IPS DF 6.9 (cell line): Measurements from ENCODE around the gene REL.

Experiments
- DNase-seq: peaks from one replicate; pipeline ENCODE4 v3.0.0-alpha.2; 2013; ENCODE audit warnings: low read depth, low spot score
- H3K27ac ChIP-seq: one replicate; pipeline ENCODE4 v1.5.1; 2013; ENCODE audit warnings: low read length, control low read depth
- H3K27me3 ChIP-seq: 2 replicates; pipeline ENCODE4 v1.6.1; 2013; ENCODE audit warnings: mild to moderate bottlenecking, low read length; ENCODE audit not compliant: control insufficient read depth, insufficient read depth
- H3K36me3 ChIP-seq: 2 replicates; pipeline ENCODE4 v1.6.1; 2013; ENCODE audit warnings: low read length; ENCODE audit not compliant: control insufficient read depth, insufficient read depth
- H3K4me1 ChIP-seq: 2 replicates; pipeline ENCODE4 v1.6.1; 2013; ENCODE audit warnings: low read length; ENCODE audit not compliant: control insufficient read depth, insufficient read depth
- H3K4me3 ChIP-seq: 2 replicates; pipeline ENCODE4 v1.5.1; 2013; ENCODE audit warnings: mild to moderate bottlenecking, low read length
- H3K9me3 ChIP-seq: 2 replicates; pipeline ENCODE4 v1.6.1; 2013; ENCODE audit warnings: low read length, inconsistent platforms; ENCODE audit not compliant: control insufficient read depth, insufficient read depth
- WGBS: extraction: QIAGEN DNeasy Blood & Tissue Kit; methylation state at CpG from one replicate; pipeline ENCODE4 v1.1.7; 2013; ENCODE audit warnings: mixed read lengths, missing lambda C conversion rate; ENCODE audit not compliant: insufficient read length, insufficient coverage; 5-methylcytosine and 5-hydroxymethylcytosine counted together

The REL gene

DNA sequence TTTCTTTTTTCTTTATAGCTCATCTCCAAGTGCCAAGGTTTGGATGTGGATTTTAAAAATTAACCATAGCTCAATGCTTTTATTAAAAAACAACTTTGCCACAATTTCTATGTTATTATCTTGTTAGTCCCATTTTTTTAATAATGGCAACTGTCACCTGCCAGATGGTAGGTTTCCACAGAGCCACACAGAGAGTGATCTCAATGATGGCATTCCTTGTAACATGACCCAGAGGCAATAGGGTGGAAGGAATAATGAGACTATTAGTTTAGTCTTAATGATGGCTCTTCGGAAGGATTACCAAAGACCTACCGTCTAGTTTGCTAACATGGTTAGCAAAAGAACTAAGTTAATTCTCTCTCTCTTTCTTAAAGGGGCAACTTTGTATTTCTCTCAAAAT is 64.0 kb downstream of the REL start:
- DNase-seq = no peak
- Histone ChIP-seq H3K27me3 (no peaks in the 10 kb centered on the region), H3K36me3 (no peaks in the 10 kb centered on the region), H3K4me3 (no peak overlapping the region), H3K9me3 (no peaks in the 10 kb centered on the region), H3K27ac (no peak overlapping the region), H3K4me1 (0 out of 2 replicates have a peak, but pooled peaks cover 1% of the 10 kb centered on the region)
- no CpG with 5 or more reads among the region's 2 CpGs for WGBS

GRCh38 chr2:60947056-60947455 is 65.7 kb downstream of the REL start:
- DNase-seq = no peak
- Histone ChIP-seq H3K27ac (no peak overlapping the region), H3K4me1 (0 out of 2 replicates have a peak, but pooled peaks cover 1% of the 10 kb centered on the region), H3K36me3 (no peaks in the 10 kb centered on the region), H3K27me3 (no peaks in the 10 kb centered on the region), H3K4me3 (no peak overlapping the region), H3K9me3 (no peaks in the 10 kb centered on the region)
- no CpG with 5 or more reads among the region's 4 CpGs for WGBS

- H3K4me1 ChIP-seq = 0 out of 2 replicates have a peak, but pooled peaks cover 1% of the 10 kb centered on the region
- WGBS = no CpG with 5 or more reads among the region's 8 CpGs
- no peak overlapping the region for H3K4me3 ChIP-seq
- H3K36me3 ChIP-seq = no peaks in the 10 kb centered on the region
- DNase-seq = no peak
- H3K27ac ChIP-seq = no peak overlapping the region
- H3K9me3 ChIP-seq = no peaks in the 10 kb centered on the region
- H3K27me3 ChIP-seq = no peaks in the 10 kb centered on the region
Measured at GRCh38 chr2:60948161-60948560, 66.8 kb downstream of the REL start.

GRCh38 chr2:60948926-60949579 is 67.7 kb downstream of the REL start:
- no peak overlapping the region for H3K27ac ChIP-seq
- no peaks in the 10 kb centered on the region for H3K27me3 ChIP-seq
- 0 out of 2 replicates have a peak, but pooled peaks cover 1% of the 10 kb centered on the region for H3K4me1 ChIP-seq
- no CpG with 5 or more reads among the region's 6 CpGs for WGBS
- no peak for DNase-seq
- no peak overlapping the region for H3K4me3 ChIP-seq
- no peaks in the 10 kb centered on the region for H3K9me3 ChIP-seq
- H3K36me3 ChIP-seq = no peaks in the 10 kb centered on the region

DNA sequence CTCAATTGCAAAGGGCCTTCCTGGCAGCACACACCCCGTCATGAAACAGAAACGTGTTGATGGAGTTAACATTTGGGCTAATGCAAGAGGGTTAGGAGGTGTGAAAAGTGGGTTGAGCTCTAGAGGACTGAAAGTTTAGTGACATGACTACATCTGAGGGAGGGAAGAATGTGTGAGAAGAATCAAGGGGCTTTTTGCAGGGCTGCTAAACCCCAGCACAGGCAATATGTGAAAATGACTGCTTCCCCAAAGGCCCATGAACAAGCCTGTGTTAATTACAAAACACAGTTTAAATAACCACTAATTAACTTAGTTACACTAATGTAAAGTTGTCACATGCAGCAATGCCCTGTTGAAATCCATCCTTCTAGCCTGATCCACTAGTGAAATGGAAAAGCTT is 72.8 kb downstream of the REL start:
- H3K36me3 ChIP-seq = no peaks in the 10 kb centered on the region
- no CpG with 5 or more reads among the region's 2 CpGs for WGBS
- H3K4me3 ChIP-seq = no peak overlapping the region
- no peak overlapping the region for H3K27ac ChIP-seq
- no peak for DNase-seq
- H3K27me3 ChIP-seq = no peaks in the 10 kb centered on the region
- no peaks in the 10 kb centered on the region for H3K9me3 ChIP-seq
- H3K4me1 ChIP-seq = no peaks in the 10 kb centered on the region

GRCh38 chr2:60957224-60957623 is 75.8 kb downstream of the REL start:
- no peak overlapping the region for H3K27ac ChIP-seq
- no peak overlapping the region for H3K4me3 ChIP-seq
- no peaks in the 10 kb centered on the region for H3K9me3 ChIP-seq
- H3K4me1 ChIP-seq = no peaks in the 10 kb centered on the region
- no peaks in the 10 kb centered on the region for H3K27me3 ChIP-seq
- no peak for DNase-seq
- no CpG with 5 or more reads among the region's 8 CpGs for WGBS
- H3K36me3 ChIP-seq = no peaks in the 10 kb centered on the region

DNA sequence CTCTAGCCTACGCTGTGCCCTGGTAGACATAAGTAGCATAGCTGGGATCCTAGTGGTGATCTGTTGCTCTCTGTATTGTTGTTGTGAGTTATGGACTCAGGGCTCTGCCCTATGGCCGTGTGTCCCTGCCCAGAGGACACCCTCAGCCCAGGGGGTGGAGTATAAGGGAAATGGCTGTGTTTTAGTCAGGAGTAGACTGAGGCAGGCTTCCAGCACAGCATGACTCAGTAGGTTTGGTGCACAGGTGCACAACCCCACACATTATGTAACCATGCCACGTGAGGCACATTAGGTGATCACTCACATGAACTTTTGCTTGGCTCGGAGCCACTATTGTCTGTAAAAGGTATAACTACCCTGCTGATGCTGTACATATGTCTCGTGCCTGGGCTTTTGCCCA is 76.3 kb downstream of the REL start:
- Histone ChIP-seq H3K27ac (no peak overlapping the region), H3K36me3 (no peaks in the 10 kb centered on the region), H3K4me1 (no peaks in the 10 kb centered on the region), H3K27me3 (no peaks in the 10 kb centered on the region), H3K4me3 (no peak overlapping the region), H3K9me3 (no peaks in the 10 kb centered on the region)
- no peak for DNase-seq
- WGBS = no CpG with 5 or more reads among the region's 5 CpGs

DNA sequence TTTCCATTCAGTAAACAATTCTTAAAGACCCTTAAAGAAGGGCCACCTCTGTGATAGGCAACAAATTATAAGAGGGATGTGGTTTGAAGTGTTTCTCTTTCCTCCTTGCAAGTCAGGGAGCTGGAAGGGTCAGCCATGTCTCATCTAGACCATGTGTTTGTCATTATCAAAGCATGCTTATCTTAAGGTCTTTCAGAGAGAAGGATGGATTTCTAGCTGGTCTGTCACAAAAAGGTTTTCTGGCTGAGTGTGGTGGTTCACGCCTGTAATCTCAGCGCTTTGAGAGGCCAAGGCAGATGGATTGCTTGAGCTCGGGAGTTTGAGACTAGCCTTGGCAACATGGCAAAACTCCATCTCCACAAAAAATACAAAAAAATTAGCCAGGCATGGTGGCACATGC is 77.0 kb downstream of the REL start:
- Histone ChIP-seq H3K27me3 (no peaks in the 10 kb centered on the region), H3K4me1 (no peaks in the 10 kb centered on the region), H3K36me3 (no peaks in the 10 kb centered on the region), H3K4me3 (no peak overlapping the region), H3K9me3 (no peaks in the 10 kb centered on the region), H3K27ac (no peak overlapping the region)
- no CpG with 5 or more reads among the region's 3 CpGs for WGBS
- DNase-seq = no peak

- no peaks in the 10 kb centered on the region for H3K4me1 ChIP-seq
- H3K9me3 ChIP-seq = no peaks in the 10 kb centered on the region
- H3K27ac ChIP-seq = no peak overlapping the region
- DNase-seq = no peak
- WGBS = no CpG with 5 or more reads among the region's 3 CpGs
- H3K36me3 ChIP-seq = no peaks in the 10 kb centered on the region
- H3K4me3 ChIP-seq = no peak overlapping the region
- no peaks in the 10 kb centered on the region for H3K27me3 ChIP-seq
Measured at GRCh38 chr2:60958800-60959199, 77.4 kb downstream of the REL start.

- Histone ChIP-seq H3K9me3 (no peaks in the 10 kb centered on the region), H3K4me3 (no peak overlapping the region), H3K27me3 (no peaks in the 10 kb centered on the region), H3K4me1 (no peaks in the 10 kb centered on the region), H3K36me3 (no peaks in the 10 kb centered on the region), H3K27ac (no peak overlapping the region)
- no peak for DNase-seq
- WGBS = no CpG with 5 or more reads among the region's 7 CpGs
Measured at GRCh38 chr2:60959501-60959900, 78.1 kb downstream of the REL start.

DNA sequence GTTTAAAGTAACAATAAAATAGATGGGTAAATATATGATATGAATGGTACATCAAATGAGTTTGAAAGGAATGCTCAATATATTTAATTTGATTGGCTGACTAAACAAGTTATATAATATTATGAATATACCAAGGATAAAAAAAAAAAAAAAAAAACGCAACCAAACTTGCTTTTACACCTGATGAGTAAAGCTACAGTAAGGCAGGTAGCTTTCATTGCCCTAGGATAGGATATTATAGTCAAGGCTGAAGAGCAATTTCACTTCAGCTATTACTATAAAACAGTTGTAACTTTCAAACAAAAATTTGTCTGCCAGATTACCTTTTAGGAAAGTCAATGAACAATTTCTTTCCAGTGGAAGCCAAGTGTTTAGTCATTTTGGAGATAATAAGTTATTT is 79.3 kb downstream of the REL start:
- DNase-seq = no peak
- H3K9me3 ChIP-seq = no peaks in the 10 kb centered on the region
- no peak overlapping the region for H3K27ac ChIP-seq
- H3K36me3 ChIP-seq = no peaks in the 10 kb centered on the region
- no peaks in the 10 kb centered on the region for H3K27me3 ChIP-seq
- no peak overlapping the region for H3K4me3 ChIP-seq
- H3K4me1 ChIP-seq = no peaks in the 10 kb centered on the region
- WGBS = no CpG with 5 or more reads among the region's 1 CpG
